BE2C (cell line): Measurements from ENCODE around the gene SPAG16.

ENCODE experiments used
- DNase-seq: peaks from one replicate; pipeline ENCODE4 v3.0.0-alpha.2; 2020
- H3K27me3 ChIP-seq: fragments of 250-450 bp; sonication (Bioruptor Pico); 2 replicates; pipeline ENCODE4 v1.5.1; 2020; ENCODE audit warnings: mild to moderate bottlenecking
- H3K36me3 ChIP-seq: fragments of 250-450 bp; sonication (Bioruptor Pico); 2 replicates; pipeline ENCODE4 v1.5.1; 2020; ENCODE audit warnings: mild to moderate bottlenecking
- H3K4me1 ChIP-seq: fragments of 250-450 bp; sonication (Bioruptor Pico); 2 replicates; pipeline ENCODE4 v1.5.1; 2020
- H3K4me3 ChIP-seq: 2 replicates; pipeline ENCODE4 v1.5.1; 2011; ENCODE audit warnings: low read depth, low read length
- H3K9me3 ChIP-seq: fragments of 250-450 bp; sonication (Bioruptor Pico); 2 replicates; pipeline ENCODE4 v1.5.1; 2020
- CTCF ChIP-seq: IDR thresholded peaks from 2 replicates; pipeline ENCODE4 v1.5.1; 2012; ENCODE audit warnings: mild to moderate bottlenecking, low read depth, low read length

Gene SPAG16

GRCh38 chr2:214220251-214220650 lies 936.0 kb downstream of the SPAG16 start:
- DNase-seq, result no peak
- Histone ChIP-seq H3K4me3 (no peak overlapping the region), H3K27me3 (no peaks in the 10 kb centered on the region), H3K4me1 (no peaks in the 10 kb centered on the region), H3K9me3 (no peaks in the 10 kb centered on the region), H3K36me3 (no peaks in the 10 kb centered on the region)
- TF ChIP-seq CTCF, result no peak

GRCh38 chr2:214226061-214226460 lies 941.8 kb downstream of the SPAG16 start:
- H3K4me3 ChIP-seq, result no peak overlapping the region
- H3K4me1 ChIP-seq, result no peaks in the 10 kb centered on the region
- no peaks in the 10 kb centered on the region for H3K36me3 ChIP-seq
- no peak for TF ChIP-seq CTCF
- no peak for DNase-seq
- no peaks in the 10 kb centered on the region for H3K9me3 ChIP-seq
- no peaks in the 10 kb centered on the region for H3K27me3 ChIP-seq

GRCh38 chr2:214232271-214232670 lies 948.0 kb downstream of the SPAG16 start:
- H3K9me3 ChIP-seq, result no peaks in the 10 kb centered on the region
- H3K4me3 ChIP-seq, result no peak overlapping the region
- TF ChIP-seq CTCF, result no peak
- H3K36me3 ChIP-seq, result no peaks in the 10 kb centered on the region
- no peaks in the 10 kb centered on the region for H3K4me1 ChIP-seq
- no peak for DNase-seq
- no peaks in the 10 kb centered on the region; the same call in 1 of the 2 replicates for H3K27me3 ChIP-seq

- no peaks in the 10 kb centered on the region; the same call in 1 of the 2 replicates for H3K27me3 ChIP-seq
- no peaks in the 10 kb centered on the region for H3K36me3 ChIP-seq
- DNase-seq, result no peak
- no peaks in the 10 kb centered on the region for H3K4me1 ChIP-seq
- TF ChIP-seq CTCF, result no peak
- H3K9me3 ChIP-seq, result no peaks in the 10 kb centered on the region
- no peak overlapping the region for H3K4me3 ChIP-seq
Measured at GRCh38 chr2:214233164-214233563, 948.9 kb downstream of the SPAG16 start.

- no peak for DNase-seq
- Histone ChIP-seq H3K4me3 (no peak overlapping the region), H3K36me3 (no peaks in the 10 kb centered on the region), H3K27me3 (no peaks in the 10 kb centered on the region), H3K4me1 (no peaks in the 10 kb centered on the region), H3K9me3 (no peaks in the 10 kb centered on the region)
- no peak for TF ChIP-seq CTCF
Measured at GRCh38 chr2:214242797-214243196, 958.5 kb downstream of the SPAG16 start.

- Histone ChIP-seq H3K36me3 (no peaks in the 10 kb centered on the region), H3K27me3 (no peaks in the 10 kb centered on the region), H3K4me1 (no peaks in the 10 kb centered on the region), H3K4me3 (no peak overlapping the region), H3K9me3 (no peaks in the 10 kb centered on the region)
- DNase-seq, result no peak
- no peak for TF ChIP-seq CTCF
Measured at GRCh38 chr2:214244847-214245246, 960.6 kb downstream of the SPAG16 start.
